ENCODE measurements around the gene PTGR1.
"Not testable (repeated sequence)": the region's sequence is repeated elsewhere in the genome, so short reads cannot be mapped to it uniquely, and the experiment has no call there.

PTGR1 gene

GRCh38 chr9:111599092-111599954, at the start of gene PTGR1:
PTGR1 (minus strand) TSS chr9:111599647; CDS start chr9:111597422, 2,225 bp downstream.
- peak; percentile 73 for DNase-seq

GRCh38 chr9:111649016-111649415, 49.6 kb upstream of the PTGR1 start:
- no peak for DNase-seq

- DNase-seq = no peak
Observed at GRCh38 chr9:111648066-111648465, 48.6 kb upstream of the PTGR1 start.

GRCh38 chr9:111646417-111646816, 47.0 kb upstream of the PTGR1 start:
- no peak for DNase-seq

- no peak for DNase-seq
Observed at GRCh38 chr9:111645806-111646205, 46.4 kb upstream of the PTGR1 start.

GRCh38 chr9:111644195-111644772, 44.8 kb upstream of the PTGR1 start:
- DNase-seq = no peak

- no peak for DNase-seq
Observed at GRCh38 chr9:111637421-111637950, 38.0 kb upstream of the PTGR1 start.

- no peak for DNase-seq
Observed at GRCh38 chr9:111634860-111635259, 35.4 kb upstream of the PTGR1 start.

GRCh38 chr9:111633389-111633736, 33.9 kb upstream of the PTGR1 start:
- no peak for DNase-seq

GRCh38 chr9:111632695-111633388, 33.4 kb upstream of the PTGR1 start:
- DNase-seq = no peak

- DNase-seq = peak; percentile 22
Observed at GRCh38 chr9:111632060-111632459, 32.6 kb upstream of the PTGR1 start.

- DNase-seq = peak; percentile 99
Observed at GRCh38 chr9:111631214-111631971, 31.9 kb upstream of the PTGR1 start, which contains the start of gene DNAJC25. DNAJC25 (plus strand) TSS chr9:111631334; CDS start chr9:111631408, 74 bp downstream.

- DNase-seq = no peak
Observed at GRCh38 chr9:111630964-111631213, 31.4 kb upstream of the PTGR1 start.

GRCh38 chr9:111630182-111630963, 30.9 kb upstream of the PTGR1 start:
- DNase-seq = peak; percentile 8

GRCh38 chr9:111628411-111628810, 29.0 kb upstream of the PTGR1 start:
- no peak for DNase-seq

- DNase-seq = no peak
Observed at GRCh38 chr9:111627260-111627963, 28.0 kb upstream of the PTGR1 start.

- no peak for DNase-seq
Observed at GRCh38 chr9:111622626-111623025, 23.2 kb upstream of the PTGR1 start.

- peak; percentile 58 for DNase-seq
Observed at GRCh38 chr9:111621895-111622480, 22.5 kb upstream of the PTGR1 start.

GRCh38 chr9:111617349-111617748, 17.9 kb upstream of the PTGR1 start:
- not testable (repeated sequence) for DNase-seq

- no peak for DNase-seq
Observed at GRCh38 chr9:111615928-111616327, 16.5 kb upstream of the PTGR1 start.

- DNase-seq = no peak
Observed at GRCh38 chr9:111613436-111614040, 14.1 kb upstream of the PTGR1 start.

Measured in hematopoietic multipotent progenitor cell treated with erythropoietin and hydrocortisone succinate and interleukin-3 and kit ligand, for 4 days (in vitro differentiated cells).